ENCODE data around the gene MRPS7. TPM values are rescaled to one million over a fixed set of nuclear protein-coding genes. Genes with fewer than 3 reads are reported as not detected.
A peak's percentile ranks its signal among the peaks of the same experiment; 100 is the strongest.

Gene MRPS7
- total and polyA plus RNA-seq, 2 donors (not counting 3 experiments of a cell fraction or from before 2014, with no cell fraction given): 79.8 to 82.8 TPM

- FAIRE-seq: no peak
- H3K36me3 ChIP-seq (ENCODE audit: control insufficient read depth in 2 of 2, extremely low read depth in 1 of 2, insufficient read depth in 2 of 2, low read length in 2 of 2): peaks cover 3 to 13% of the 10 kb centered on the region in 2 experiments
- CTCF ChIA-PET: interaction anchor here (3.5 kb wide), 1 partner anchor 21 kb away, joined by 68 read pairs; the partner anchor contains the start of gene SLC25A19
Observed at GRCh38 chr17:75267411-75268232, 5.9 kb downstream of the MRPS7 start.

More at GRCh38 chr17:75267411-75268232, 5.9 kb downstream of the MRPS7 start:
- Histone ChIP-seq H3K9me3 (replicated peaks; ENCODE audit: control insufficient read depth, insufficient read depth, low read length) (no peaks in the 10 kb centered on the region), H3K4me3 (replicated peaks in 1 of 3; ENCODE audit: insufficient read depth in 1 of 3, low read depth in 1 of 3, low read length in 3 of 3) (no peak overlapping the region), H4K20me1 (replicated peaks; ENCODE audit: control insufficient read depth, extremely low read depth, insufficient read depth, low read length) (no peaks in the 10 kb centered on the region), H3K27ac (ENCODE audit: insufficient read depth, low read depth, low read length) (no peak overlapping the region), H3K9me1 (replicated peaks; ENCODE audit: control insufficient read depth, extremely low read depth, insufficient read depth, low read length) (no peaks in the 10 kb centered on the region), H3K4me2 (ENCODE audit: insufficient read depth, low read length) (no peak overlapping the region), H3K9ac (replicated peaks; ENCODE audit: extremely low read depth, insufficient read depth, low read length) (no peak overlapping the region), H3K4me1 (ENCODE audit: control insufficient read depth, extremely low read depth, insufficient read depth, low read length) (peaks cover 46% of the 10 kb centered on the region), H3K27me3 (ENCODE audit: control insufficient read depth in 2 of 2, insufficient read depth in 2 of 2, low read length in 2 of 2) (no peaks in the 10 kb centered on the region), H2AFZ (ENCODE audit: low read depth, low read length) (no peak overlapping the region), H3K79me2 (ENCODE audit: control insufficient read depth, insufficient read depth, low read length) (peaks cover 11% of the 10 kb centered on the region)
- POLR2A ChIA-PET: interaction anchor here (1.1 kb wide), 1 partner anchor 22 kb away, joined by 4 read pairs; the partner anchor contains the start of gene SLC25A19
- TF ChIP-seq POLR2A (IDR thresholded peaks at IDR 0.05; ENCODE audit: low read depth, low read length) (peak; percentile 49), EZH2 (IDR thresholded peaks at IDR 0.05; ENCODE audit: borderline replicate concordance, low read depth, low read length, severe bottlenecking) (no peak), CTCF (IDR thresholded peaks at IDR 0.05; ENCODE audit: extremely low read depth in 1 of 2, insufficient read depth in 1 of 2, low read depth in 1 of 2, low read length in 2 of 2) (no peak)
- dilution Hi-C loops (cut with MboI; ENCODE audit: extremely low pct_ligation_motif_present, low sequenced_read_pairs) (no loop called here), intact Hi-C loops (cut with micrococcal nuclease) (no loop called here)
- no TSS peak for BruUV-seq (replicated peaks)
- DNase-seq (ENCODE audit: low read depth, low spot score): peak; percentile 17

All from endothelial cell of umbilical vein (primary cell).